HG02642 (cell line): ENCODE results near the gene SV2A.
"Not testable (repeated sequence)": the region's sequence is repeated elsewhere in the genome, so short reads cannot be mapped to it uniquely, and the experiment has no call there.

Experiments used
- ATAC-seq: cut with Tn5 transposase; IDR thresholded peaks from one replicate; pipeline ENCODE4 v1.9.1; 2021; ENCODE audit warnings: mild to moderate bottlenecking; ENCODE audit not compliant: unreplicated experiment, poor library complexity

SV2A gene

DNA sequence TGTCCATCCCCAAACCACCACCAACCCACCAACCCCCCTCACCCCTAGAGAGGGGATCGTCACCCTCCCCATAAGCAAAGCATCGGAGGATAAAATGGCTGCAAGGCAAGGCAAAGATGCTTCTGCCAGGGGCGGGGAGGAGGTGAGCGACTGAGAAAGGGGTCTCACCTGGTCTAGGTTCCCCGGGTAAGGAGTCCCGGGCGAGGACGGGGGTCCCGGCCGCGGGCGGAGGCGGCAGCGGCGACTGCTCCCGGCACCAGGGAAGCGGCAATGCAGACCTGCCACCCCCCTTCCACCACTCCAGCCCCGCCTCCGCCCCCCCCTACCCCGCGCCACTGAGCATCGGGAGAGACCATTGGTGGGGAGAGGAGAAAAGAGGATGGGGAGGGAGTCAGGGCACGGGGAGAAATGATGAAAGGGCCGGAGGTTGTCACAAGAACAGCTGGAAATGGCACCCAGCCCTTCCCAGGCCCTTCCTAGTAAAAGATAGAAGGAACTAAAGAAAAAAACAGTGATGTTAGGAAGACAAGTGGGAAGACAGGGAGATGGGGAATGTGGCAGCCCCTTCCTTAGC is at the start of gene SV2A:
Gene SV2A, minus strand, starts transcription at position 274 of the 574 bp plus-strand sequence. CDS start 4,004 bp downstream, outside the sequence.
- ATAC-seq, result no peak

DNA sequence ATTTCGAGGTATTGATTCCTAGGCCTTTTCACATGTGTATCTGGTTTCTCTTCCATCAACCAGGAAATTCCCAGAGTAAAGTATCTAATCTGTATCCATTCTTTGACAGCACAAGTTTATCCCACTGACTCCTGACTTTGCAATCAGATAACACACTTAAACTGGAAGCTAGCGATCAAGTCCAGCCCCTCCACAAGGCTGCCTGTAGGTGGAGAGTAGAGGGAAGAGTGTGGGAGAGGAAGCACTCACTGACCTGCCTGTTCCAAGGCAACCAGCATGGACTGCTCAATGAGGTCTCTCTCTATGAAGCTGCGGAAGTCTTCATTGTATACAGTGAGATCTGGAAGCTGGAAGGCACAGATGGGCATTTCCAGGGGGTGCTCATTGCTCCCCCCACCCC is 49.4 kb upstream of the SV2A start:
- ATAC-seq, result no peak

GRCh38 chr1:149966405-149966804 is 48.8 kb upstream of the SV2A start:
- ATAC-seq, result no peak

DNA sequence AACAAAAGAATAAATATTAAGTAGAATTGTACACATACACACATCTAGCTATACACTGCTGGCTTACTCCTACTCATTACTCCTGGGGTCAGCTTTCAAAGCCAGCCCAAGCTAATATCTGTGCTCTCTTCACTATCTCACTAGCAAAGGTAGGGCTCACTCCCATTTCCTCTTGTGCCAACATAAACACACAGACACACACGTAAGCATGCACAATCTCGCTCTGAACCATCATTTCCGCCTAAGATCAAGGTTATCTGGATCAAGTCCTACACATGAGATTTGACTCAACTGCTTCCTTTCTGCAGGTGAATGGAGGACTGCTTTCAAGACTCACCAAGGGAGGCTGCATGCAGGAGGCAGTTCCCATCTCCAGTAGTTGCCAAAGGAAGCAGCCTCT is 47.8 kb upstream of the SV2A start:
- ATAC-seq, result no peak

- ATAC-seq, result no peak
Observed at GRCh38 chr1:149963358-149963757, 45.7 kb upstream of the SV2A start.

DNA sequence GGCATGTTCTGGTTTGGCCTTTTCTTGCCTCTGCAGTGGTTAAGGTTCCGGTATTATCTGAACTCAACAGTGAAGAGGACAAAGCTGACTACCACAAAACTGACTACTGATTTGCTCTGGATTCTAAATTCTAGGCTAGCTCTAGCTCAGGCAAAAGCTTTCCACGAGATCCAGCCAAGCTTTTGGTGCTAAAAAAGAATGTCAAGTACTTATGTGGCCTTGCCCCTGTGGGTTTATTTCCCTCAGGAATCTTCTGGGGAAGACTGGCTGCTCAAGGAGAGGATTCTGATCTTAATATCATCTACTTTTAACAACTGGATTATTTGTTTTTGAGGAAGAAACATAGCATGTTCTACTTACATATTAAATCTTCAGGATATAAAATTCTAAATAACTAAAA is 45.1 kb upstream of the SV2A start:
- no peak for ATAC-seq

- ATAC-seq, result no peak
Observed at GRCh38 chr1:149962039-149962647, 44.5 kb upstream of the SV2A start.

GRCh38 chr1:149957548-149957947 is 39.9 kb upstream of the SV2A start:
- ATAC-seq, result not testable (repeated sequence)

DNA sequence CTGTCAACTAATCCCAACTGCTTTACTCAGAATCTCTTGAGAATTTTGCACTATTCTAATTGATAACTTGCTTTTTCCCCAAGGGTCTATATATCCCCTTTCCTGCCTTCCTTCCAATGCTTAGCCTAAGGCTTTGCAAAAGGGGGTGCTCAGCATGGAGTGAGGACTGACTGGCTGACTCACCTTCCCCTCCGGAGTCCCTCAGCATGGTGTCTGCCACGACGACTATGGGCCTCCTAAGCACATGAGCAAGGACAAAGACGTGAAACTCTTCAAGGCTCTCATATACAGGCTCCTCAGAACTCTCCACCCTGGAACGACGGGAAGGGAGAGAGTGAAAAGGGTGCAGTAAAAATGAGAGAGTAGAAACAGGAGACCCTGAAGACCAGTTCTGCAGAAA is 32.3 kb upstream of the SV2A start:
- no peak for ATAC-seq

- no peak for ATAC-seq
Observed at GRCh38 chr1:149945206-149945605, 27.6 kb upstream of the SV2A start.

GRCh38 chr1:149942885-149943284 is 25.2 kb upstream of the SV2A start:
- no peak for ATAC-seq

DNA sequence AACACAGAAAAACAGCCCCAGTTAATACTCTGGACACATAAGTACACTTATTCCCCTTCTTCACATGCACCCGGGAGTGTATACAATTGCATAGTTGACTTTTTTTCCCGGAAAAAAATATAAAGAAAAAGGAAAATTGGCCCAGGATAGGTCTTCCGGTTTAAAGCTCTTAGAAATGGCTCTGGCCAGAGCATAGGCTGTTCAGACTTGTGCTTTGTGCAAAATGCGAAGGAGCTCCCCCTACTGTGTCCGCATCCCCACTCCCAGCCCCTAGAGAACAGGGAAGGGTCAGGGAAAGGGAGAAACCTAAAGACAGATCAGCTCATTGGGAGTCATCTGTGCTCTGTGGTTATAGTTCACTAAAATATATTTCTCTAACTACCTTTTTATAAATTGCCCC is 24.6 kb upstream of the SV2A start:
- ATAC-seq, result no peak

GRCh38 chr1:149940427-149940826 is 22.8 kb upstream of the SV2A start:
- no peak for ATAC-seq

DNA sequence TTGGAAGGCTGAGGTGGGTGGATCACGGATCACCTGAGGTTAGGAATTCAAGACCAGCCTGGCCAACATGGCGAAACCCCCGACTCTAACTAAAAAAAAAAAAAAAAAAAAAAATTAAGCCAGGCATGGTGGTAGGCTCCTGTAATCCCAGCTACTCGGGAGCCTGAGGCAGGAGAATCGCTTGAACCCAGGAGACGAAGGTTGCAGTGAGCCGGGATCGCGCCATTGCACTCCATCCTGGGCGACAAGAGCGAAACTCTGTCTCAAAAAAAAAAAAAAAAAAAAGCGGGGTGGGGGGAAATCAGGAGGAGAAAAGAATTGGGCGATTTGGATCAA is 21.0 kb upstream of the SV2A start:
- not testable (repeated sequence) for ATAC-seq

DNA sequence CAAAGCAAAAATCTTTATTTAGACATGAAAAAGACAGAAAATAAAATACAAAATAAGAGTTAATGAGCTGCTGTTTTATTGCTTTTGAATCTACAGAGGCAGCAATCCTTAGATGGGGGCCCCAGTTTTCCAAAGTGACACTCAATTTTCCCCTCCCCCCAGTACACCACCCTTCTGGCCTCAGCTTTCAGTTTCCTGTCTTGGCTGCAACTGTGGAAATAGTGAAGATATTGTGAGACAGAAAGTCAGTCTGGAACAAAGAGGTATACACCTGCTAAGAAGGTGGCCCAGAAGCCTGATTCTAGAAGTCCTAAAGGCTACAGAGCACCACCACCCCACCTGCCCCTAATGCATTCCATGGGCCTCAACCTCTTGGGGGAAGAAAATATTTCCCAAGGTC is 20.1 kb upstream of the SV2A start:
- ATAC-seq, result no peak

GRCh38 chr1:149936992-149937705 is 19.5 kb upstream of the SV2A start:
- no peak for ATAC-seq

GRCh38 chr1:149936170-149936991 is 18.7 kb upstream of the SV2A start, which contains the start of gene MTMR11:
Gene MTMR11, minus strand, starts transcription at chr1:149936879. Its CDS starts 232 bp downstream, at chr1:149936647.
- no peak for ATAC-seq

DNA sequence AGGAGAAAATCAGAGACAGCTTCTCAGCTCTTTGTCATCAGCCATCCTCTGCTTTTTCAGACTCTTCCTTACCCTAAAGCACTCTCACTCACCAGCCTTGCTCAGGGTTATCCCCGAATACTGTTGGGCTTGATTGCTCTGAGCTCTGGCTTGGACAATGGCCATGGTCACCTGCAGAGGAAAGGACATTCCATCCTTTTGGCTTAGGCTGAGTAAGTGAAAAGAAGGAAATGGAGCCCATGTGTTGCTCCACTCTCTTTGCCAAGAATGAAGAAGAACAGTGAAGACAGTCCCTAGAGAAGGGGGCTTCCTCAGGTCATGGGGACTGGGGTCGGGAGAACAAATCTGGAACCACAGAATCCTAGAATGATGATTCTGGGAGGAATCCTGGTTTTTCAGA is 16.7 kb upstream of the SV2A start:
- ATAC-seq, result no peak

DNA sequence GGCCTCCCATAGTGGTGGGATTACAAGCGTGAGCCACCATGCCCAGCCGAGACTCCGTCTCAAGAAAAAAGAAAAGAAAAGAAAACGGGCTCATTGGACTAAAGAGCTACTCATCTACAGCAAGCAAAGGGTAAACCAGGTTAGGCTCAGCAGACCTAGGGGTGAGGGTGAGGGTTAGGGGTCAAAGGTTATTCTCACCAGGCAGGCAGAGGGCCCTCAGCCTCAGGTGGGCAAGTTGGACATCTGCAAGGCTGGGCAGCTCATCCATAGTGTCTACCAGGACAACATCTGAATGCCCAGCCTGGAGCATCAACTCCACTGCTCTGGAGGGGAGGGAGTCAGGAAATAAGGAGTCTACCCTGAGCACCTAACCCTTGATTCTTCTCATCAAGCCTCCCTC is 15.6 kb upstream of the SV2A start:
- ATAC-seq, result no peak

DNA sequence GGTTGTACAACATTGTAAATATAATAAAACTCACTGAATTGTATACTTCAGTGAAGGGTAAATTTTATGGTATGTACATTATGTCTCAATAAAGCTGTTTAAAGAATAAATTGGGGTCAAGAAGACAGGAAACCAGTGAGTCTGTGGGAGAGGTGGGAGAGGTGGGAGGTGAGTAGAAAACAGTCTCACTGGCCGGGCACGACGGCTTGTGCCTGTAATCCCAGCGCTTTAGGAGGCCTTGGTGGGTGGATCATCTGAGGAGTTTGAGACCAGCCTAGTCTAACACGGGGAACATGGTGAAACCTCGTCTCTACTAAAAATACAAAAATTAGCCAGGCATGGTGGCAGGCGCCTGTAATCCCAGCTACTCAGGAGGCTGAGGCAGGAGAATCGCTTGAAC is 14.8 kb upstream of the SV2A start:
- no peak for ATAC-seq

DNA sequence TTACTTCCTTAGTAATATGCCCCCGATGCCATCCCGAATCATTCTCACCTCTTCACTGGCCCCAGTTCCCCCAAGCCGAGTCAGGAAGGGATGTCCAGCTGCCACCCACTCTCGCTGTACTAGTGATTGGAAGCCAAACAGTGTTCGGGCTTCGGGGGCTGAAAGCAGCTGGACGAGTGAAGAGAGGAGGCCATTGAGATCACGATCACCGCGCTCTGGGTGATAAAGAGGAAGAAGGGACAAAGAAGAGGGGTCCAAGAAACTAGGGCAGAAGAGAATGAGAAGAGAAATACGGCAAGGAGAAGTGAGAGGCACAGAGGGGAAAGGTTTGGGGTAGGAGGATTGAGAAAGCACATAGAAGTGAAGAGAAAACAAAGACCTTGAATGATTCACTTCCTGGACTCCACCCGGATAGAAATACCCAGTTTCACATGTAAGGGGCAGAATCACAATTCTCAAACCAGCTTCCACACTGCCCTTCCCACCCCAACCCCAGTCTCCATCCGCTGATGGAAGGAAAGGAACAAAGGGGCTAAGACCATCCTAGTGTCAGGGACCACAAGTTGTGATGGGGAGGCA is 13.7 kb upstream of the SV2A start:
- ATAC-seq, result no peak
